CD4-positive, alpha-beta T cell (primary cell): ENCODE results near the gene POLR1E. TPM values are rescaled to one million over a fixed set of nuclear protein-coding genes. Genes with fewer than 3 reads are reported as not detected.

Source experiments
- ATAC-seq: fragments of 200-7000 bp; cut with Tn5 transposase; one replicate; pipeline ENCODE4 v1.10.0; 2022; ENCODE audit warnings: mild to moderate bottlenecking; ENCODE audit not compliant: poor library complexity
- CTCF ChIA-PET: fragments of 350-600 bp; sonication (Branson Sonifier 250); formaldehyde crosslinking; loops from one replicate; lab custom pipeline; 2021; ENCODE audit warnings: antibody characterized with exemption, inconsistent platforms; lab: Charles Lee
- POLR2A ChIA-PET: fragments of 350-600 bp; sonication (Branson Sonifier 250); formaldehyde crosslinking; loops from one replicate; lab custom pipeline; 2021; ENCODE audit warnings: antibody characterized with exemption, inconsistent platforms; lab: Charles Lee
- DNase-seq, 14 experiments: peaks; one replicate each; pipeline ENCODE4 v3.0.0-alpha.2; 2013 to 2020; ENCODE audit warnings: mixed read lengths in 2 of 14
- H3K27ac ChIP-seq, 2 donors: one replicate each; pipeline versions ENCODE4 v1.5.1 to v1.7.0; 2013; ENCODE audit warnings: low read length in 2 of 2, low read depth in 1 of 2, mild to moderate bottlenecking in 1 of 2
- H3K27me3 ChIP-seq, 2 experiments: 1 replicate in 1 of 2; 2 replicates in 1 of 2; pipeline versions ENCODE4 v1.6.1 to v1.7.0; 2013; ENCODE audit warnings: low read length in 2 of 2, control low read depth in 1 of 2, mild to moderate bottlenecking in 1 of 2, moderate library complexity in 1 of 2; ENCODE audit not compliant: insufficient read depth in 2 of 2, control insufficient read depth in 1 of 2
- H3K36me3 ChIP-seq: one replicate; pipeline ENCODE4 v1.6.1; 2013; ENCODE audit warnings: low read length, control low read depth; ENCODE audit not compliant: insufficient read depth
- H3K4me1 ChIP-seq: one replicate; pipeline ENCODE4 v1.6.1; 2013; ENCODE audit warnings: low read length, control low read depth; ENCODE audit not compliant: insufficient read depth
- H3K4me3 ChIP-seq: one replicate; pipeline ENCODE4 v1.5.1; 2013; ENCODE audit warnings: mild to moderate bottlenecking, low read length, moderate library complexity
- H3K9me3 ChIP-seq, 2 experiments: 1 replicate in 1 of 2; 2 replicates in 1 of 2; pipeline versions ENCODE4 v1.6.1 to v1.7.0; 2013; ENCODE audit warnings: low read length in 2 of 2, mild to moderate bottlenecking in 2 of 2, control low read depth in 1 of 2, moderate library complexity in 1 of 2; ENCODE audit not compliant: control insufficient read depth in 1 of 2, insufficient read depth in 1 of 2
- H3K27ac Mint-ChIP-seq: one replicate; pipeline ENCODE4 v1.8.0; 2020; ENCODE audit warnings: mixed read lengths
- H3K27me3 Mint-ChIP-seq: one replicate; pipeline ENCODE4 v1.8.0; 2021; ENCODE audit warnings: mixed read lengths
- H3K36me3 Mint-ChIP-seq: one replicate; pipeline ENCODE4 v1.8.0; 2021; ENCODE audit warnings: low read depth, mixed read lengths
- H3K4me1 Mint-ChIP-seq: one replicate; pipeline ENCODE4 v1.8.0; 2021; ENCODE audit warnings: low read depth, mixed read lengths
- H3K4me3 Mint-ChIP-seq: one replicate; pipeline ENCODE4 v1.8.0; 2020; ENCODE audit warnings: mild to moderate bottlenecking, mixed read lengths
- H3K9me3 Mint-ChIP-seq: one replicate; pipeline ENCODE4 v1.8.0; 2020; ENCODE audit warnings: mixed read lengths
- intact Hi-C, 2 experiments: fragments of 100-400 bp; cut with DNase I in 1 of 2; cut with micrococcal nuclease in 1 of 2; formaldehyde crosslinking; loops; one replicate each; pipeline versions ENCODE4 v1.15.1 to v1.9.0; 2023 to 2025; cut with DNase I, micrococcal nuclease
- total RNA-seq, 174 experiments: library from RNA in 2 of 174; stranded (reverse) in 2 of 174; gene quantifications; one replicate each; pipeline ENCODE4 v1.2.3 and lab custom pipeline; 2021 to 2026
- TF ChIP-seq, protein P1 (sequence below): fragments of 200-600 bp; IDR thresholded peaks from one replicate; pipeline ENCODE4 v1.8.0; 2022; ENCODE audit warnings: antibody characterized with exemption, mild to moderate bottlenecking

Gene POLR1E
- total RNA-seq, 2 experiments from 2014 or later = 28.9 to 29.7 TPM

- Mint-ChIP-seq H3K36me3 (no peaks in the 10 kb centered on the region), H3K9me3 (no peaks in the 10 kb centered on the region), H3K27me3 (no peaks in the 10 kb centered on the region), H3K4me3 (no peak overlapping the region), H3K27ac (no peak overlapping the region), H3K4me1 (no peaks in the 10 kb centered on the region)
- peaks cover 16% of the 10 kb centered on the region for H3K36me3 ChIP-seq
- DNase-seq (no peak), ATAC-seq (no peak)
- peaks cover under 1% of the 10 kb centered on the region for H3K4me1 ChIP-seq
- ChIA-PET POLR2A (no interaction called here), CTCF (no interaction called here)
- TF ChIP-seq, protein P1, sequence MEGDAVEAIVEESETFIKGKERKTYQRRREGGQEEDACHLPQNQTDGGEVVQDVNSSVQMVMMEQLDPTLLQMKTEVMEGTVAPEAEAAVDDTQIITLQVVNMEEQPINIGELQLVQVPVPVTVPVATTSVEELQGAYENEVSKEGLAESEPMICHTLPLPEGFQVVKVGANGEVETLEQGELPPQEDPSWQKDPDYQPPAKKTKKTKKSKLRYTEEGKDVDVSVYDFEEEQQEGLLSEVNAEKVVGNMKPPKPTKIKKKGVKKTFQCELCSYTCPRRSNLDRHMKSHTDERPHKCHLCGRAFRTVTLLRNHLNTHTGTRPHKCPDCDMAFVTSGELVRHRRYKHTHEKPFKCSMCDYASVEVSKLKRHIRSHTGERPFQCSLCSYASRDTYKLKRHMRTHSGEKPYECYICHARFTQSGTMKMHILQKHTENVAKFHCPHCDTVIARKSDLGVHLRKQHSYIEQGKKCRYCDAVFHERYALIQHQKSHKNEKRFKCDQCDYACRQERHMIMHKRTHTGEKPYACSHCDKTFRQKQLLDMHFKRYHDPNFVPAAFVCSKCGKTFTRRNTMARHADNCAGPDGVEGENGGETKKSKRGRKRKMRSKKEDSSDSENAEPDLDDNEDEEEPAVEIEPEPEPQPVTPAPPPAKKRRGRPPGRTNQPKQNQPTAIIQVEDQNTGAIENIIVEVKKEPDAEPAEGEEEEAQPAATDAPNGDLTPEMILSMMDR = no peak
- H3K27ac ChIP-seq = no peak overlapping the region
- H3K4me3 ChIP-seq = no peak overlapping the region
- H3K9me3 ChIP-seq = no peaks in the 10 kb centered on the region
- no peaks in the 10 kb centered on the region for H3K27me3 ChIP-seq
- intact Hi-C loops = no loop called here
Observed at GRCh38 chr9:37522971-37523370, 37.2 kb downstream of the POLR1E start.

- Mint-ChIP-seq H3K4me1 (peaks cover under 1% of the 10 kb centered on the region), H3K27ac (no peak overlapping the region), H3K27me3 (no peaks in the 10 kb centered on the region), H3K36me3 (no peaks in the 10 kb centered on the region), H3K4me3 (no peak overlapping the region), H3K9me3 (no peaks in the 10 kb centered on the region)
- H3K4me3 ChIP-seq = no peak overlapping the region
- DNase-seq = no peak
- no peaks in the 10 kb centered on the region for H3K9me3 ChIP-seq
- TF ChIP-seq, protein P1 = no peak
- peaks cover 10% of the 10 kb centered on the region for H3K4me1 ChIP-seq
- peaks cover 16% of the 10 kb centered on the region for H3K36me3 ChIP-seq
- intact Hi-C loops = no loop called here
- POLR2A ChIA-PET = no interaction called here
- H3K27me3 ChIP-seq = no peaks in the 10 kb centered on the region
- ATAC-seq = no peak
- CTCF ChIA-PET = no interaction called here
- H3K27ac ChIP-seq = no peak overlapping the region
Observed at GRCh38 chr9:37523916-37524315, 38.2 kb downstream of the POLR1E start.

DNA sequence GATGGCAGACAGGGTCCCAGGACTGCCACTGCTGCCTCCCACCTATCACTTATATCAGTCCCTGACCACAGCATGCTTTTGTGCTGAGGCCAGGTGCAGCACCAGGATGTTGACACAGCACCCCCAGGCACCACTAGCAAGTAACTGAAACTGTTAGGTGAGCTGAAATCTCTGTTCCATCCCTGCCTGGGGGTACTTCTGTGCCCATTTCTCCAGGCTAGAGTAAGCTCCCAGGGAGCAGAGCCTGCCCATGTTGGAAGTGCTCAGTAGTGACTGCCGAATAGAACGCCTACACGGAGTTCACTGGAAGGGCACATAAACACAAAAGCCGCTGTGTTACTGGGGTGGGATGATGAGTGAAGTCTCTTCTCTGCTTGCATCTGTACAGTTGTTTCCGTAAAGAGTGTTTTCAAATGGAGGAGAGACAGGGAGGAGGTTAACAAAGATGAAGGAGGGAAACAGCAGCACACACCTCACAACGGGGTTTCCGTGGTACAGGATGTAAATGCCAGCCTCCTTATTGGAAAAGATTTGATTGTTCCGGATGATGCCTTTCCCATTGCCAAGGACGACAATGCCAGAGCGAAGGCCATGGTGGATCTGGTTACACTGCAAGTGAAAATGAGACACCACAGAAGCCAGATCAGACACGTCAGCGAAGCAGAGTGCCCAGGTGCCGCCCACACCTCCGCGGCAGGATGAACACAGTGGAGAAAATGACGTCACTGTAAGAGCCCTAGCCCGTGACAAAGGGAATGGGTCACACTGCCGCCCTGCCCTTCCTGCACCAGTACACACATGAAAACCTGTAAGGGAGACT lies 43.1 kb downstream of the POLR1E start:
- Histone ChIP-seq H3K27me3 (no peaks in the 10 kb centered on the region), H3K27ac (peak overlapping the region; percentile 1 to 77), H3K36me3 (no peaks in the 10 kb centered on the region), H3K4me3 (peak overlapping the region; percentile 49), H3K9me3 (no peaks in the 10 kb centered on the region), H3K4me1 (peaks cover 47% of the 10 kb centered on the region)
- TF ChIP-seq, protein P1 = no peak
- H3K36me3 Mint-ChIP-seq = no peaks in the 10 kb centered on the region
- H3K9me3 Mint-ChIP-seq = no peaks in the 10 kb centered on the region
- peak overlapping the region; percentile 84 for H3K27ac Mint-ChIP-seq
- peak; percentile 66 for ATAC-seq
- H3K4me3 Mint-ChIP-seq = peak overlapping the region; percentile 14
- H3K4me1 Mint-ChIP-seq = peaks cover 18% of the 10 kb centered on the region
- intact Hi-C loops = no loop called here
- POLR2A ChIA-PET = no interaction called here
- CTCF ChIA-PET = no interaction called here
- peak; percentile 49 to 91 (median 60) for DNase-seq
- H3K27me3 Mint-ChIP-seq = no peaks in the 10 kb centered on the region
